GM19023 (cell line): ENCODE results near the gene GRIN3B.

ENCODE experiments used
- ATAC-seq: cut with Tn5 transposase; IDR thresholded peaks from one replicate; pipeline ENCODE4 v1.9.1; 2021; ENCODE audit warnings: mild to moderate bottlenecking, moderate library complexity; ENCODE audit not compliant: unreplicated experiment

Gene GRIN3B

GRCh38 chr19:1006711-1007398 lies 6.6 kb downstream of the GRIN3B start:
- ATAC-seq: no peak

- no peak for ATAC-seq
Measured at GRCh38 chr19:1007399-1008251, 7.4 kb downstream of the GRIN3B start.

- no peak for ATAC-seq
Measured at GRCh38 chr19:1008268-1009040, 8.2 kb downstream of the GRIN3B start.

- ATAC-seq: no peak
Measured at GRCh38 chr19:1009041-1009980, 9.1 kb downstream of the GRIN3B start.

- ATAC-seq: no peak
Measured at GRCh38 chr19:1009981-1010538, 9.8 kb downstream of the GRIN3B start.

- no peak for ATAC-seq
Measured at GRCh38 chr19:1010586-1011510, 10.6 kb downstream of the GRIN3B start.

- ATAC-seq: no peak
Measured at GRCh38 chr19:1011831-1012333, 11.7 kb downstream of the GRIN3B start.

GRCh38 chr19:1012334-1012733 lies 12.1 kb downstream of the GRIN3B start:
- no peak for ATAC-seq

GRCh38 chr19:1013218-1013617 lies 13.0 kb downstream of the GRIN3B start:
- no peak for ATAC-seq

GRCh38 chr19:1014161-1015060 lies 14.2 kb downstream of the GRIN3B start:
- no peak for ATAC-seq

- ATAC-seq: no peak
Measured at GRCh38 chr19:1015061-1015781, 15.0 kb downstream of the GRIN3B start.

- no peak for ATAC-seq
Measured at GRCh38 chr19:1015782-1016646, 15.8 kb downstream of the GRIN3B start.

- no peak for ATAC-seq
Measured at GRCh38 chr19:1016647-1017114, 16.5 kb downstream of the GRIN3B start.

- no peak for ATAC-seq
Measured at GRCh38 chr19:1017115-1017905, 17.1 kb downstream of the GRIN3B start.

- no peak for ATAC-seq
Measured at GRCh38 chr19:1017906-1018305, 17.7 kb downstream of the GRIN3B start.
